GM18508 (cell line): Measurements from ENCODE around the gene HERC4.

Source experiments
- ATAC-seq: cut with Tn5 transposase; IDR thresholded peaks from one replicate; pipeline ENCODE4 v1.9.1; 2021; ENCODE audit warnings: moderate number of reproducible peaks; ENCODE audit not compliant: insufficient read depth, unreplicated experiment

HERC4 gene, protein sequence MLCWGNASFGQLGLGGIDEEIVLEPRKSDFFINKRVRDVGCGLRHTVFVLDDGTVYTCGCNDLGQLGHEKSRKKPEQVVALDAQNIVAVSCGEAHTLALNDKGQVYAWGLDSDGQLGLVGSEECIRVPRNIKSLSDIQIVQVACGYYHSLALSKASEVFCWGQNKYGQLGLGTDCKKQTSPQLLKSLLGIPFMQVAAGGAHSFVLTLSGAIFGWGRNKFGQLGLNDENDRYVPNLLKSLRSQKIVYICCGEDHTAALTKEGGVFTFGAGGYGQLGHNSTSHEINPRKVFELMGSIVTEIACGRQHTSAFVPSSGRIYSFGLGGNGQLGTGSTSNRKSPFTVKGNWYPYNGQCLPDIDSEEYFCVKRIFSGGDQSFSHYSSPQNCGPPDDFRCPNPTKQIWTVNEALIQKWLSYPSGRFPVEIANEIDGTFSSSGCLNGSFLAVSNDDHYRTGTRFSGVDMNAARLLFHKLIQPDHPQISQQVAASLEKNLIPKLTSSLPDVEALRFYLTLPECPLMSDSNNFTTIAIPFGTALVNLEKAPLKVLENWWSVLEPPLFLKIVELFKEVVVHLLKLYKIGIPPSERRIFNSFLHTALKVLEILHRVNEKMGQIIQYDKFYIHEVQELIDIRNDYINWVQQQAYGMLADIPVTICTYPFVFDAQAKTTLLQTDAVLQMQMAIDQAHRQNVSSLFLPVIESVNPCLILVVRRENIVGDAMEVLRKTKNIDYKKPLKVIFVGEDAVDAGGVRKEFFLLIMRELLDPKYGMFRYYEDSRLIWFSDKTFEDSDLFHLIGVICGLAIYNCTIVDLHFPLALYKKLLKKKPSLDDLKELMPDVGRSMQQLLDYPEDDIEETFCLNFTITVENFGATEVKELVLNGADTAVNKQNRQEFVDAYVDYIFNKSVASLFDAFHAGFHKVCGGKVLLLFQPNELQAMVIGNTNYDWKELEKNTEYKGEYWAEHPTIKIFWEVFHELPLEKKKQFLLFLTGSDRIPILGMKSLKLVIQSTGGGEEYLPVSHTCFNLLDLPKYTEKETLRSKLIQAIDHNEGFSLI

DNA sequence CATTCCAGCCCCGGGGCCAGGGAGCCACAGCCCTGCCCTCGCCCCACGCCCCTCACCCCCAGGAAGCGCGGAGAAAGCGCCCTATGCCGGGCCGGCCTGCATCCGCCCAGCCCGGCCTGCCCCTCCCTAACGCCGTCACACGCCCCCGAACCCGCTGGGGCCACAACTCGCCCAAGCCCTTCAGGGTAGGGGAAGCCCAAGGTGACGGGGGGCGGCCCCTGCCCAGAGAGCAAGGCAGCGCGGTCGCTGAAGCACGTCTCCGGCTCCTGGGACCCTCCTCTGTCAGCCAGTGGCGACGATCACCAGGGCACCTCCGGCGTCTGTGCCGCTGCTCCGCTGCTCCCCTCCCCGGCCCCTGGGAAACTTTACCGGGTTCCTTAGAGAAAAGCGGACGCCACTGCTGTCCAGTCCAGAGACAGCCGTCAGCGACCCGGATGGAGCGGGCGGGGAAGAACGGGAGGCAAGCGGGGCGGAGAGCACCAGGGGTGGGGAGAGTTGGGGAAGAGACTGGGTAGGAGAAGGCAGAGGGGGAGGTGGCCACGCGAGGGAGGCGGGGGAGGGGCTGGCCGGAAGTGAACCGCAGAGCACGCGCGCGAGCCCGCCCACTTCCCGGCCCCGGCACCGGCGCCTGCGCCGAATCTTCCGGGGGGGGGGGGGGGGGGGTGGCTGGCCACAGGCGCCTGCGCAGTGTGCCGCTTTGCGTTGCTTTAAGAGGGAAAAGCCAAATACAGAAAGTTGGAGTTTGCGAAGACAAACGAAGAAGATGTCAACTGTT is at the start of gene HERC4:
Gene HERC4, minus strand, starts transcription at position 509 of the 775 bp plus-strand sequence. CDS start 2,175 bp downstream, outside the sequence.
- peak; percentile 77 for ATAC-seq

DNA sequence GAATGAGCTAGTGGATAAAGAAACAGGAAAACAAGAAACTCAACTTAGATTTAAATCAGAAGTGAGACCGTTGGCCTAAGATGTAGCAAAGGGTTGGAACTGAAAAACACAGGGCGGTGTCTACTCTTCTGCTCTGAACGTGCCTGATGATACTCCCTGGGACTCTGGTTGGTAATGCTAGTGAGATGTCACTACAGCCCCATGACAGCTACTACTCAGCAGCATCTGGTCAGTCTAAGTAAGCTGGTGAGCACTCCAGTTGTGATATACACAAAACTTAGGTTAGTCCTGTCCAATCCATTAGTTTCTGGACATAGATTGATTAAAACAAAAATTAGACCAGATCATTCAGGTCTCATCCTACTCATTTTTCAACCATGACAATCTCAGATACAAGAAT is 49.6 kb upstream of the HERC4 start:
- no peak for ATAC-seq

DNA sequence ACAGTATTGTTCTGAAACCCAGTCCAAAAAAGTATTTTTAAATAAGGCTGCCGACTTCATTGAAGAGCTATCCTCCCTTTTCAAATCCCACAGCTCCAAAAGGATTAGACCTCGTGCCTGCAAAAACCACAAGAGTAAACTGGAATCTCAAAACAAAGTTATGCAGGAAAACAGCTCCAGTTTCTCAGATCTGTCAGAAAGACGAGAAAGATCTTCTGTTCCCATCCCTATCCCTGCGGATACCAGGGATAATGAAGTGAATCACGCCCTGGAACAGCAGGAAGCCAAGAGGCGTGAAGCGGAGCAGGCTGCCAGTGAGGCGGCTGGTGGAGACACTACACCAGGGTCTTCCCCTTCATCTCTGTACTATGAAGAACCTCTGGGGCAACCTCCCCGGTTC is 46.8 kb upstream of the HERC4 start:
- no peak for ATAC-seq

DNA sequence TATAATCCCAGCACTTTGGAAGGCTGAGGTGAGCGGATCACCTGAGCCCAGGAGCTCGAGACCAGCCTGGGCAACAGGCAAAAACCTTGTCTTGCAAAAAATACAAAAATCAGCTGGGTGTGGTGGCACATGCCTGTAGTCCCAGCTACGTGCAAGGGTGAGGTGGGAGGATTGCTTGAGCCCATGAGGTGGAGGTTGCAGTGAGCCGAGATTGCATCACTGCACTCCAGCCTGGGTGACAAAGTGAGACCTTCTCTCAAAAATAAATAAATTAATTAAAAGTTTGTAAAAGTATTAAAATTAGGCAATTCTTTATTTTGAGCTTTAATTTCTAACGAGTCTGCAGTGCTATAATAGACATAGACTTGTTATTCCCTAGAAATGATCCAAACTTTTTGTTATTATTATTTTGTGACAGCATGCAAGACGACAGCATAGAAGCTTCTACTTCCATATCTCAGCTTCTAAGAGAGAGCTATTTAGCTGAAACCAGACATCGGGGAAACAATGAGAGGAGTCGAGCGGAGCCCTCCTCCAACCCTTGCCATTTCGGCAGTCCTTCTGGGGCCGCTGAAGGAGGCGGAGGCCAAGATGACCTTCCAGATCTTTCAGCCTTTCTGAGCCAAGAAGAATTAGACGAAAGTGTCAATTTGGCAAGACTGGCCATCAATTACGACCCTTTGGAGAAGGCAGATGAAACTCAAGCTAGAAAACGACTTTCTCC is 46.1 kb upstream of the HERC4 start:
- no peak for ATAC-seq

DNA sequence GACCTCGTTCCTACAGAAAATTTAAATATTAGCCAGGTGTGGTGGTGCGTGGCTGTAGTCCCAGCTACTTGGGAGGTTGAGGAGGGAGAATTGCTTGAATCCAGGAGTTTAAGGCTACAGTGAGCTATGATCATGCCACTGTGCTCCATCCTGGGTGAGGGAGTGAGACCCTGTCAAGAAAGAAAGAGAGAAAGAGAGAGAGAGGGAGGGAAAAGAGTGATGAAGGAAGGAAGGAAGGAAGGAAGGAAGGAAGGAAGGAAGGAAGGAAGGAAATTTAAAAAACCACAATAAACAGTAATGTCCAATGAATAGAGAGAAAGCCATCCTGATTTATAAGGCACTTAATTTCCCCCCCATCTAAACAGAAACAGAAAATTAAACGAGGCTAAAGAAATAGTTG is 43.6 kb upstream of the HERC4 start:
- ATAC-seq, result no peak

DNA sequence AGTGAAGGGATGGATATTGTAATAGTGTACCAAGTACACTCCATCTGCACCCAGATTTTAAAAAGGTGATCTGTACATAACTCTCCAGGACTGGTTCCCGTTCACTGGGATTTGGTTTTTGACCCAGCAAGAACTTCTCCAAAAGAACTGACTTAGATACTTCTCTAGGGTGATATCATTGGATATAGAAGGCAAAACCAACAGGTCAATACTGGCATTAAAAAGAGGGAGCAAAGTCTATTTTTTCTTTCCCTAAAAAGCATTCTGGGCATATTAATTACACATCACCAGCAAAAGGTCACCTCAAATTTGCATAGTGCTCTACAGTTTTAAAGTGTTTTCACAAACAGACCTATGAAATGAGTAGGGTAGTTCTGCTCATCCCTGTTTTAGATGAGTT is 37.8 kb upstream of the HERC4 start:
- no peak for ATAC-seq

DNA sequence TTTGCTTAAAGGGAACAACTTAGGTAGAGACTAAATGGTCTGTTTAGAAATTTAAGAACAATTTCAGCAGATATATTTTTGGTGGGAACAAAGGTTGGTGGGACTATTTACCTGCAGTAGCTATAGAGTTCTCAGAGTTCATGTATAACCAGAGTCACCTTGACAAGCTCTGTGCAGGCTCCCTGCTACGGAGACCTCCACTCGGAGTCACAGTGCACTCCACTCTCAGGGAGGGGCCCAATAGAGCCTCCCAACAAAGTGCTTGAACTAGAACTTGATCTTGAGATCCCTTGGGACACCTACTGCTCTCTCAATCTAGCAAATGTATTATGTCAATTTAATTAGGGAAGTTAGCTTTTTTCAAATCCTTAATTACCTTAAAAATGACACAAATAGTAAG is 36.5 kb upstream of the HERC4 start:
- ATAC-seq, result no peak

DNA sequence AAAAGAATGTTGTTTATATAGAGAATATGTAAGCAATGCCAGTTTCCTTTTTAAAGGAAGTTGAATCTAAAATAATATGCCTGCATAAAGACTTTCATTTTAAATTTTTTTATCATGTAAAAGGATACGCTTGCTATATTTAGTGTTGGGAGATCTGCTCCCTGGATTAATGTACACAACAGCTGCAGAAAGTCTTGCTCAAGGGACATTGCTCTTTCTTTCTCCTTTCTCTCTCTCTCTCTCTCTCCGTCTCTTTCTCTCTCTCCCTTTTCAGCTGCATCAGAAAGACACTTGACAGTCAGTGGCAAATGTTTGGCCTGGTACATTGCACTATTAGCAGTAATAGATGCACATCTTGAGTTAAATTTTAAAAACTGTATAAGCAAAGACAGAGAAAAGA is 34.9 kb upstream of the HERC4 start:
- ATAC-seq, result no peak

DNA sequence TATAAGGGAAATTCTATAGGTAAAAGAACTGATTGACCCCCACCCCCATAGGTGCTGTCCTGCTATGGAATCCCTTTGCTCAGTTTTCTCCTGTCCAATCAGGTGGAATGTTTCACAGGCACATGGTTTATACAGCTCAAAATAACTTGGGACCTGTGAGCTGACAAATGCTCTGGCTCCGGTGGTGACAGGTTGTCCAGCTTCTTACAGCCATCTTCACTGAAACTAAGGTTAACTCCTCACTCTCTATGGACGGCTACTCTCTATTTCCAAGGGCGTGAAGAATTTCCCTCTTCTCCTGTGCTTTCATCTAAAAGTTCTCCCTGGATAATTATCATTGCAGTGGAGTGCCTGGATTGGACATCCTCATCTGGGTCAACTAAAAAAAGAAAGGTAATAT is 34.2 kb upstream of the HERC4 start, which contains the start of gene MYPN:
Gene MYPN, plus strand, starts transcription at position 158 of the 400 bp plus-strand sequence. CDS start 11,951 bp downstream, outside the sequence.
- no peak for ATAC-seq

DNA sequence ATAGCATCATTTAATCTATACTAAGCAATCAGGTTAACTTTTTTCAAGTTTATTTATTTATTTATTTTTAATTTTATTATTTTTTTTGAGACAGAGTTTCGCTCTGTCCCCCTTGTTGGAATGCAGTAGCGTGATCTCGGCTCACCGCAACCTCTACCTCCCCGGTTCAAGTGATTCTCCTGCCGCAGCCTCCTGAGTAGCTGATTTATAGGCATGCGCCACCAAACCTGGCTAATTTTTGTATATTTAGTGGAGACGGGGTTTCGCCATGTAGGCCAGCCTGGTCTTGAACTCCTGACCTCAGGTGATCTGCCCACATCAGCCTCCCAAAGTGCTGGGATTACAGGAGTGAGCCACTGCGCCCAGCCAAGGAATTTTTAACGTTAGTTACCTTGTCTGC is 33.6 kb upstream of the HERC4 start:
- ATAC-seq, result no peak

DNA sequence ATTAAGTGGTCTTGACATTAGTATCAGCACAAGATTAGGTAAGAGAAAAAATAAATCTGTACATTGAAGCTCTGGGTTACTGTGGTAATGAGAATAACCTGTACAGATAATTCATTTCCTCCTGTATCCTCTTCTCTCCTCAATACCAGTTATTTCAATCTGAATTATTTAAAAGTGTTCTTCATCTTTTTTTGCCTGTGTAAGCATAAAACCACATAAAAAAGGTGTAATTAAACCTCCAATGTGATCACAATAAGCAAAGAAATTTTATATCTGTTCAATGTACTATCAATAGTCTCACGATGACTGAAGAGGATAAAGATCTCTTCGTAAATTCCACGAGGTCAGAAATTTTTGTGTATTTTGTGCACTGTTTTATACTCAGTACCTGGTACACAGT is 33.0 kb upstream of the HERC4 start:
- ATAC-seq, result no peak

DNA sequence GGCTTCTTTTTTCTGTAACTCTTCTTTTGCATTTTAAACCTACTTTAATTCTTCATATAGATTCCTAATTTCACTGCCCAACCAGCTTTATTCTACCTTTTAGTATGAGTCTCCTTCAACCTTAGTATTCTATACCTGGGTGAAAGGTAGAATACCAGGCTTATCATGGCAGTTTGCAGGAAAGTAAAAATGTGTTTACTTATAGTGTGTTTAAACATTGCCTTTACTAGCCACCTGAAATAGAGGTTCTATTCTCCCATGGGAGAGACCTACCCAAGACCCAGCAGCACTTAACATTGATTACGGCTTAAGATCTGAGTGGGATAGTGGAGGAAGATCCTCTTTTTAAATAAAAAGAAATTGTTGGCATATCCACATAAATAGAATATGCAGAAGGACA is 32.6 kb upstream of the HERC4 start:
- no peak for ATAC-seq

DNA sequence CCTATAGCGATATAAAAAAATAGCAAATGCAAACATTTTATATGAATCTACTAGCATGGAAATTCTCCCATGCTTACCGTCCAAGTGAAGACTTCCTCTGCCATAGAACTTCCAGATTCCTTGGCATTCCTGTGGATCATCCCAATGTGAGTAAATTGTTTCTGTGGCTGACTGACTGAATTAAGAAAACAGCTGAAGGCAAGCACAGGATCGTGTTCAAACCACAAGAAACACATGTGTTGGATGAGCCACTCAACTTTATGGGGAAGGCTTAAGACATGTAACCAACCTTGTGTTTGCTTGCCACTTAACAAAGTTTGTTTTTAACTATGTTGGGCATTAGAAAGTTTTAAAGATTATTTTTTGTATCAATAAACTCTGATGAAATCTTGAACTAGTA is 31.6 kb upstream of the HERC4 start:
- ATAC-seq, result no peak

DNA sequence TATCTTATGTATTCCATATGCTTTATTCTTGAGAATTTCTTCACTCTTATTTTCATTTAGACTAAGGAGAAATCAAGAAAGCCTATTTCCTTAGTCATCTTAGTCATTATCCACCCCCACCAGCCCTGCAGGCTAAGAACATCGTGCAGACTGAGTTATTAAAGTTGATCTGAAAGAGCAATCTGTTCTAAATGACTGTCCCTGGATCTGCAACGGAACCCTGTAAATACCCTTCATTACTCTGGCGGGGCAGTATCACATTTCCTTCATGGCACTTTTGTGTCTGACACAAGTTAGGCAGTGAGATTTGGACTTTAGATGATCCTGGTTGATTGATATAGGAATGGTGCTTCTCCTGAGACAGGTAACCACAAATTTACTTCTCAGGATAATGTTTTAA is 30.7 kb upstream of the HERC4 start:
- no peak for ATAC-seq

DNA sequence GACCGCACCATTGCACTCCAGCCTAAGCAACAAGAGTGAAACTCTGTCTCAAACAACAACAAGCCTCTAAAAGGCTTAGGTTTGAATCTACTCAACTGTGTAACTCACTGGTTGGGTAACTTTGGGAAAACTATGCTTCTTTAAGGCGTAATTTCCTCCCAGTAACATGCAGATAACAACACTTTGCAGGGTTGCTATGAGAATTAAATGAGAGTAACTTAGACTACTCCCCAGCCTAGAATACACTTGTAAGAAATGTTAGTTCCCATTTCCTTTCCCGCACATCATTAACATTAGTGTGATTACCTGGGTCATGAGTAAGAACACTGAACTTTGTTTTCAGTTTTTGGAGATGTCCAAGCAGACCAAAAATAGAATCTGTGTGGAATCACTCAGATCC is 28.8 kb upstream of the HERC4 start:
- ATAC-seq, result no peak

DNA sequence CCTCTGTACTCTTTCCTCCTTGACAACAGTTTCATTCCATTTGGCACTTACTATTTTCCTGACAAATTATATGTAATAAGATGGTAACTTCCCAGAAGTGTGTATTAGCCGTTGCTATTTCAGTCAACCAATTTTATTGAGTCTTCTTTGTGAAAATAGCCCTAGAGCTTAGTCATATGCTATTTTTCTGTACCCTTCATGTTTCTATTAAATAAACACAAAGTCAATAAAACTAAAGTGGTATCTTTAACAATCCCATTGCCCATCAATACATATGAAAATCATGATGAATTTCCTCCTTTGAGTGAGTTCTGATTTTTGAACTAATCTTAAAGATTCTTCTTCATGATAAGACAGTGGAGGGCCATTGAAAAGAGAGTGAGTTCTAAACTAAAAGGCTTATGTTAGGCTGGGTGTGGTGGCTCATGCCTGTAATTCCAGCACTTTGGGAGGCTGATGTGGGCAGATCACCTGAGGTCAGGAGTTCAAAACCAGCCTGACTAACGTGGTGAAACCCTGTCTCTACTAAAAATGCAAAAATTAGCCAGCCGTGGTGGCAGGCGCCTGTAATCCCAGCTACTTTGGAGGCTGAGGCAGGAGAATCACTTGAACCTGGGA is 28.3 kb upstream of the HERC4 start:
- no peak for ATAC-seq

DNA sequence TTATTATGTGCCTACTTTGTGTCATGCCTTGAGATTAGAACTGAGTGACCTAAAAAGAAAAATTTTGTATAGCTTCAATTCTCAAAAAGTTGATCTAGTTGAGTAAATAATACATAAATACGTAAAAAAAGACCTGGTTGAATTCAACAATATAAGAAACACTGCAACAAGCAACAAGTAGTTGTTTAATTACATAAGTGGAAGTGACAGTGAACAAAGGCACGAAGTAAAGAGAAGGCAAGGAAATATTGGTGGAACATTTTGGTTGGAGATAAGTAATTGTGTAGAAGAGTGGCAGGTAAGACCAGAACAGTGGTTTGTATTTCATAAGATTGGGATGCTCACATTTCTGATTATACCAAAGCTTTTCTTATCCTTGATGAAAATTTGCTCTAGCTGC is 26.0 kb upstream of the HERC4 start:
- no peak for ATAC-seq

DNA sequence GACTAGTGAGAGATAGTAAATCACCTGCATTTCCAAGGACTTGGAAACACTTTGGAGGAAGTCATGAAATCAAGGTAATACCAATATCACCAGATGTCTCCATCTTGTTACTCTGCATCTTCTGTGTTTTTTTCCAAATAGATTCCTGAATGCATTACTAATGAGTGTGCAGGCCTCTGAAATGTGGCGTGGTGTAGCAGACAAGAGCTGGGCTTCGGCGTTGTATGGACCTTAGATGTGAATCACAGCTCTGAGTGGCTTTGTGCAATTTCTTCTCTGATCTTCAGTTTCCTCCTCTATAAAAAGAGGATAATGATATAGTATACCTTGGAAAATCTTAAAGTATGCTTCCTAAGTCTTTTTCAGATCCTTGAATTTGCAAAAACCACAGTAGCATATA is 24.7 kb upstream of the HERC4 start:
- ATAC-seq, result no peak

DNA sequence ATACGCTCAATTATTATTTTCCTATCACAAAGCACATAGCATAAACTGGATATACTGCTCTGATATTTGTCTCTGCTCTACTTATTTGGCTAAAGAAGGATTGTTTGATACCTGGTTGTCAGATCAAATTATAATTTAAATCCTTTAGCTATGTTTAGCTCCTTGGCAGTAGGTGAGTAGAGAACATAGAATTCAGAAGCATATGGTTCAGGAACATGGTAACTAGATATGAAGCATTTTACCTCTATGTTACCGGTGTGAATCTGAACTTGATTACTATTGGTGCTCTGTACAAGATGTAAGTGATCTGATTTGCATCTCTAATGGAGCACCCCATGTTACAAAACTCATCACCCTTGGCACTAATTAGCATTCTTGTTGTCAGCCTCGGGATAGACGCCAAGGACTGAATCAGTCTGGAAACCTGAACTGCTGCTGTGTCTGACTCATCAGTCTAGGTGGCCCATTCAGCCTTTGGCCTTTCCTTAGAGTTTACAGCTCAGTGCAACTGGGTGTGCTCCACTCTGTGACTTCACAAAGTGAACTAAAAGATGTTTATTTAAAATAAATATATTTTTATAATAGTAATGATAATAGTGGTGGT is 21.9 kb upstream of the HERC4 start:
- ATAC-seq, result no peak
